ENCODE data around the gene KRT34. TPM values are rescaled to one million over a fixed set of nuclear protein-coding genes. Genes with fewer than 3 reads are reported as not detected.

The KRT34 gene
- total and polyA plus RNA-seq, 2 experiments from 2014 or later = not detected

DNA sequence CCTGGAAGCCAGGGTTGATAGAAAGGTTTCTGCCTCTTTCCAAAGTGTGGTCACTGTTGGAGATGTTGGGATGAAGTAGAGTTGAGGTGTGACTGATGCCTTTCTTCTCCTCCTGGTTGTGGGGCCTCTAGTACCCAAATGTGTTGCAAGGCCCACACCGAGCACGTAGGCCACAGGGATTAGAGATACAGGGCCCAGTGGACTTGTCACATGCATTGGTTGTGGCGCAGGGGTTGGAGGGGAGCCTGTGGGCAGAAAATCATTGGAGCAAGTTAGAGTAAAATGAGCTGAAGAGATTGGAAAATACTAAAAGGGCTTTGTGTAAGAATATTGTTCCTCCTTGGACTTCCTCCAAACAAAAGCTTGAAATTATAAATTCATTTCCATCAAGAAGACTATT, 36.1 kb downstream of the KRT34 start:
- TF ChIP-seq EZH2phosphoT487 (IDR thresholded peaks at IDR 0.05; ENCODE audit: unreplicated experiment) = no peak
- TF ChIP-seq POLR2AphosphoS5 (IDR thresholded peaks at IDR 0.05; ENCODE audit: low read depth) = no peak
- TF ChIP-seq, protein P1, sequence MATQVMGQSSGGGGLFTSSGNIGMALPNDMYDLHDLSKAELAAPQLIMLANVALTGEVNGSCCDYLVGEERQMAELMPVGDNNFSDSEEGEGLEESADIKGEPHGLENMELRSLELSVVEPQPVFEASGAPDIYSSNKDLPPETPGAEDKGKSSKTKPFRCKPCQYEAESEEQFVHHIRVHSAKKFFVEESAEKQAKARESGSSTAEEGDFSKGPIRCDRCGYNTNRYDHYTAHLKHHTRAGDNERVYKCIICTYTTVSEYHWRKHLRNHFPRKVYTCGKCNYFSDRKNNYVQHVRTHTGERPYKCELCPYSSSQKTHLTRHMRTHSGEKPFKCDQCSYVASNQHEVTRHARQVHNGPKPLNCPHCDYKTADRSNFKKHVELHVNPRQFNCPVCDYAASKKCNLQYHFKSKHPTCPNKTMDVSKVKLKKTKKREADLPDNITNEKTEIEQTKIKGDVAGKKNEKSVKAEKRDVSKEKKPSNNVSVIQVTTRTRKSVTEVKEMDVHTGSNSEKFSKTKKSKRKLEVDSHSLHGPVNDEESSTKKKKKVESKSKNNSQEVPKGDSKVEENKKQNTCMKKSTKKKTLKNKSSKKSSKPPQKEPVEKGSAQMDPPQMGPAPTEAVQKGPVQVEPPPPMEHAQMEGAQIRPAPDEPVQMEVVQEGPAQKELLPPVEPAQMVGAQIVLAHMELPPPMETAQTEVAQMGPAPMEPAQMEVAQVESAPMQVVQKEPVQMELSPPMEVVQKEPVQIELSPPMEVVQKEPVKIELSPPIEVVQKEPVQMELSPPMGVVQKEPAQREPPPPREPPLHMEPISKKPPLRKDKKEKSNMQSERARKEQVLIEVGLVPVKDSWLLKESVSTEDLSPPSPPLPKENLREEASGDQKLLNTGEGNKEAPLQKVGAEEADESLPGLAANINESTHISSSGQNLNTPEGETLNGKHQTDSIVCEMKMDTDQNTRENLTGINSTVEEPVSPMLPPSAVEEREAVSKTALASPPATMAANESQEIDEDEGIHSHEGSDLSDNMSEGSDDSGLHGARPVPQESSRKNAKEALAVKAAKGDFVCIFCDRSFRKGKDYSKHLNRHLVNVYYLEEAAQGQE (IDR thresholded peaks at IDR 0.05; ENCODE audit: unreplicated experiment) = no peak
- no peaks in the 10 kb centered on the region for H3K36me3 ChIP-seq (ENCODE audit: insufficient read depth)
- Mint-ChIP-seq H3K27me3 (ENCODE audit: insufficient read depth, low read depth, poor library complexity) (no peaks in the 10 kb centered on the region), H3K27ac (no peak overlapping the region), H3K36me3 (ENCODE audit: low read depth) (no peaks in the 10 kb centered on the region; the same call in 2 of the 3 replicates), H3K9me3 (peaks cover 21% of the 10 kb centered on the region), H3K4me3 (no peak overlapping the region), H3K4me1 (no peaks in the 10 kb centered on the region)
- H2AFZ ChIP-seq = no peak overlapping the region
- no peaks in the 10 kb centered on the region for H3K4me1 ChIP-seq (ENCODE audit: insufficient read depth)
- 0 out of 2 replicates have a peak, but pooled peaks cover 5% of the 10 kb centered on the region for H3K9me2 ChIP-seq (ENCODE audit: insufficient read depth)
- no peak overlapping the region for H3K4me3 ChIP-seq
- no peak for ATAC-seq
- DNase-seq (ENCODE audit: low spot score) = no peak
- H3K27ac ChIP-seq (ENCODE audit: low read depth) = no peak overlapping the region
- H4K20me1 ChIP-seq (replicated peaks; ENCODE audit: insufficient read depth) = 0 out of 2 replicates have a peak, but pooled peaks cover 4% of the 10 kb centered on the region
- no peaks in the 10 kb centered on the region for H3K79me2 ChIP-seq (replicated peaks; ENCODE audit: insufficient read depth)
- no peaks in the 10 kb centered on the region for H3F3A ChIP-seq (replicated peaks; ENCODE audit: low read depth)
- no peak overlapping the region for H3K4me2 ChIP-seq
- H3K27me3 ChIP-seq (ENCODE audit: insufficient read depth) = no peaks in the 10 kb centered on the region

DNA sequence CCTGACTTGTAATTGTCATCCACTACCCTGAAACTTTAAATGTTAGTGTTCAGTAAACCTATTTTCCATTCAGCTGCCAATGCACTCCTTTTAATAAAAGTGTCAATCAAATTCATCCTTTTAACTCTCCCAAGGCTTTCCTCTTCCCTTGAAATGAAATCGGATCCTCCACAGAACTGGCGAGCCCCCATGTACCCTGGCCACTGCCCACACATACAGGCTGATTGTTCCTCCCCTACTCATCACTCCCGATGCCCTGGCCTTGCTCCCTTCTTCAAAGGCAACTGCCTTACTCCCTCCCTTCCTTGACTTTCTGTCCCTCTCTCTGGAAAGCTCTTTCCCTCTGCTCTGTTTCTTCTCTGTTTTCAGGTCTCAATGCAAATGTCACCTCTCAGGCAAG, 39.1 kb downstream of the KRT34 start:
- 0 out of 2 replicates have a peak, but pooled peaks cover 4% of the 10 kb centered on the region for H3K9me2 ChIP-seq (ENCODE audit: insufficient read depth)
- no peaks in the 10 kb centered on the region for H3K4me1 Mint-ChIP-seq
- no peak overlapping the region for H3K27ac ChIP-seq (ENCODE audit: low read depth)
- ATAC-seq (no peak), DNase-seq (ENCODE audit: low spot score) (no peak)
- H4K20me1 ChIP-seq (replicated peaks; ENCODE audit: insufficient read depth) = 0 out of 2 replicates have a peak, but pooled peaks cover 4% of the 10 kb centered on the region
- H3K4me3 Mint-ChIP-seq = no peak overlapping the region
- H3K27me3 Mint-ChIP-seq (ENCODE audit: insufficient read depth, low read depth, poor library complexity) = no peaks in the 10 kb centered on the region
- no peaks in the 10 kb centered on the region for H3K36me3 ChIP-seq (ENCODE audit: insufficient read depth)
- H3F3A ChIP-seq (replicated peaks; ENCODE audit: low read depth) = no peaks in the 10 kb centered on the region
- peaks cover 21% of the 10 kb centered on the region for H3K9me3 Mint-ChIP-seq
- no peak overlapping the region for H3K27ac Mint-ChIP-seq
- no peaks in the 10 kb centered on the region for H3K27me3 ChIP-seq (ENCODE audit: insufficient read depth)
- H3K36me3 Mint-ChIP-seq (ENCODE audit: low read depth) = no peaks in the 10 kb centered on the region; the same call in 2 of the 3 replicates
- no peak overlapping the region for H3K4me3 ChIP-seq
- H3K4me1 ChIP-seq (ENCODE audit: insufficient read depth) = no peaks in the 10 kb centered on the region
- no peak overlapping the region for H2AFZ ChIP-seq
- H3K4me2 ChIP-seq = no peak overlapping the region
- no peaks in the 10 kb centered on the region for H3K79me2 ChIP-seq (replicated peaks; ENCODE audit: insufficient read depth)
- no peak for TF ChIP-seq NANOG (IDR thresholded peaks at IDR 0.05; ENCODE audit: borderline replicate concordance)
- TF ChIP-seq EZH2 (IDR thresholded peaks at IDR 0.05; ENCODE audit: low read depth, unreplicated experiment) = no peak
- no peak for TF ChIP-seq STAT1 (IDR thresholded peaks at IDR 0.05; ENCODE audit: unreplicated experiment)
- TF ChIP-seq CREB1 (CRISPR knock-in tag; IDR thresholded peaks at IDR 0.05; ENCODE audit: low read depth) = no peak
- no peak for TF ChIP-seq ZNF114 (CRISPR knock-in tag; IDR thresholded peaks at IDR 0.05)
- TF ChIP-seq, protein P2, sequence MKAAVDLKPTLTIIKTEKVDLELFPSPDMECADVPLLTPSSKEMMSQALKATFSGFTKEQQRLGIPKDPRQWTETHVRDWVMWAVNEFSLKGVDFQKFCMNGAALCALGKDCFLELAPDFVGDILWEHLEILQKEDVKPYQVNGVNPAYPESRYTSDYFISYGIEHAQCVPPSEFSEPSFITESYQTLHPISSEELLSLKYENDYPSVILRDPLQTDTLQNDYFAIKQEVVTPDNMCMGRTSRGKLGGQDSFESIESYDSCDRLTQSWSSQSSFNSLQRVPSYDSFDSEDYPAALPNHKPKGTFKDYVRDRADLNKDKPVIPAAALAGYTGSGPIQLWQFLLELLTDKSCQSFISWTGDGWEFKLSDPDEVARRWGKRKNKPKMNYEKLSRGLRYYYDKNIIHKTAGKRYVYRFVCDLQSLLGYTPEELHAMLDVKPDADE (IDR thresholded peaks at IDR 0.05) = no peak
- TF ChIP-seq, protein P3, sequence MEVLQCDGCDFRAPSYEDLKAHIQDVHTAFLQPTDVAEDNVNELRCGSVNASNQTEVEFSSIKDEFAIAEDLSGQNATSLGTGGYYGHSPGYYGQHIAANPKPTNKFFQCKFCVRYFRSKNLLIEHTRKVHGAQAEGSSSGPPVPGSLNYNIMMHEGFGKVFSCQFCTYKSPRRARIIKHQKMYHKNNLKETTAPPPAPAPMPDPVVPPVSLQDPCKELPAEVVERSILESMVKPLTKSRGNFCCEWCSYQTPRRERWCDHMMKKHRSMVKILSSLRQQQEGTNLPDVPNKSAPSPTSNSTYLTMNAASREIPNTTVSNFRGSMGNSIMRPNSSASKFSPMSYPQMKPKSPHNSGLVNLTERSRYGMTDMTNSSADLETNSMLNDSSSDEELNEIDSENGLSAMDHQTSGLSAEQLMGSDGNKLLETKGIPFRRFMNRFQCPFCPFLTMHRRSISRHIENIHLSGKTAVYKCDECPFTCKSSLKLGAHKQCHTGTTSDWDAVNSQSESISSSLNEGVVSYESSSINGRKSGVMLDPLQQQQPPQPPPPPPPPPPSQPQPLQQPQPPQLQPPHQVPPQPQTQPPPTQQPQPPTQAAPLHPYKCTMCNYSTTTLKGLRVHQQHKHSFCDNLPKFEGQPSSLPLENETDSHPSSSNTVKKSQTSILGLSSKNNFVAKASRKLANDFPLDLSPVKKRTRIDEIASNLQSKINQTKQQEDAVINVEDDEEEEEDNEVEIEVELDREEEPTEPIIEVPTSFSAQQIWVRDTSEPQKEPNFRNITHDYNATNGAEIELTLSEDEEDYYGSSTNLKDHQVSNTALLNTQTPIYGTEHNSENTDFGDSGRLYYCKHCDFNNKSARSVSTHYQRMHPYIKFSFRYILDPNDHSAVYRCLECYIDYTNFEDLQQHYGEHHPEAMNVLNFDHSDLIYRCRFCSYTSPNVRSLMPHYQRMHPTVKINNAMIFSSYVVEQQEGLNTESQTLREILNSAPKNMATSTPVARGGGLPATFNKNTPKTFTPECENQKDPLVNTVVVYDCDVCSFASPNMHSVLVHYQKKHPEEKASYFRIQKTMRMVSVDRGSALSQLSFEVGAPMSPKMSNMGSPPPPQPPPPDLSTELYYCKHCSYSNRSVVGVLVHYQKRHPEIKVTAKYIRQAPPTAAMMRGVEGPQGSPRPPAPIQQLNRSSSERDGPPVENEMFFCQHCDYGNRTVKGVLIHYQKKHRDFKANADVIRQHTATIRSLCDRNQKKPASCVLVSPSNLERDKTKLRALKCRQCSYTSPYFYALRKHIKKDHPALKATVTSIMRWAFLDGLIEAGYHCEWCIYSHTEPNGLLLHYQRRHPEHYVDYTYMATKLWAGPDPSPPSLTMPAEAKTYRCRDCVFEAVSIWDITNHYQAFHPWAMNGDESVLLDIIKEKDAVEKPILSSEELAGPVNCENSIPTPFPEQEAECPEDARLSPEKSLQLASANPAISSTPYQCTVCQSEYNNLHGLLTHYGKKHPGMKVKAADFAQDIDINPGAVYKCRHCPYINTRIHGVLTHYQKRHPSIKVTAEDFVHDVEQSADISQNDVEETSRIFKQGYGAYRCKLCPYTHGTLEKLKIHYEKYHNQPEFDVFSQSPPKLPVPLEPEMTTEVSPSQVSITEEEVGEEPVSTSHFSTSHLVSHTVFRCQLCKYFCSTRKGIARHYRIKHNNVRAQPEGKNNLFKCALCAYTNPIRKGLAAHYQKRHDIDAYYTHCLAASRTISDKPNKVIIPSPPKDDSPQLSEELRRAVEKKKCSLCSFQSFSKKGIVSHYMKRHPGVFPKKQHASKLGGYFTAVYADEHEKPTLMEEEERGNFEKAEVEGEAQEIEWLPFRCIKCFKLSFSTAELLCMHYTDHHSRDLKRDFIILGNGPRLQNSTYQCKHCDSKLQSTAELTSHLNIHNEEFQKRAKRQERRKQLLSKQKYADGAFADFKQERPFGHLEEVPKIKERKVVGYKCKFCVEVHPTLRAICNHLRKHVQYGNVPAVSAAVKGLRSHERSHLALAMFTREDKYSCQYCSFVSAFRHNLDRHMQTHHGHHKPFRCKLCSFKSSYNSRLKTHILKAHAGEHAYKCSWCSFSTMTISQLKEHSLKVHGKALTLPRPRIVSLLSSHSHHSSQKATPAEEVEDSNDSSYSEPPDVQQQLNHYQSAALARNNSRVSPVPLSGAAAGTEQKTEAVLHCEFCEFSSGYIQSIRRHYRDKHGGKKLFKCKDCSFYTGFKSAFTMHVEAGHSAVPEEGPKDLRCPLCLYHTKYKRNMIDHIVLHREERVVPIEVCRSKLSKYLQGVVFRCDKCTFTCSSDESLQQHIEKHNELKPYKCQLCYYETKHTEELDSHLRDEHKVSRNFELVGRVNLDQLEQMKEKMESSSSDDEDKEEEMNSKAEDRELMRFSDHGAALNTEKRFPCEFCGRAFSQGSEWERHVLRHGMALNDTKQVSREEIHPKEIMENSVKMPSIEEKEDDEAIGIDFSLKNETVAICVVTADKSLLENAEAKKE (CRISPR knock-in tag; IDR thresholded peaks at IDR 0.05) = no peak
- no peak for TF ChIP-seq ZNF331 (CRISPR knock-in tag; IDR thresholded peaks at IDR 0.05; ENCODE audit: low read depth)
- no peak for TF ChIP-seq POLR2AphosphoS5 (IDR thresholded peaks at IDR 0.05; ENCODE audit: low read depth)
- TF ChIP-seq EZH2phosphoT487 (IDR thresholded peaks at IDR 0.05; ENCODE audit: unreplicated experiment) = no peak
- TF ChIP-seq JUNB (IDR thresholded peaks at IDR 0.05; ENCODE audit: unreplicated experiment) = no peak
